ENCODE results near the gene C16orf92.
A peak's percentile ranks its signal among the peaks of the same experiment; 100 is the strongest.

C16orf92 gene

GRCh38 chr16:30065943-30066760 is 43.2 kb downstream of the C16orf92 start:
- H3K4me3 ChIP-seq (ENCODE audit: low read depth, low read length), result peak overlapping the region; percentile 97
- in situ Hi-C loops (cut with HindIII; ENCODE audit: low sequenced_read_pairs), result no loop called here
- no peak for DNase-seq (ENCODE audit: low read depth, low spot score)
- no peak for TF ChIP-seq CTCF (IDR thresholded peaks at IDR 0.05; ENCODE audit: low read depth, low read length)

- H3K4me3 ChIP-seq (ENCODE audit: low read depth, low read length), result peak overlapping the region; percentile 97
- DNase-seq (ENCODE audit: low read depth, low spot score), result no peak
- in situ Hi-C loops (cut with HindIII; ENCODE audit: low sequenced_read_pairs), result no loop called here
- no peak for TF ChIP-seq CTCF (IDR thresholded peaks at IDR 0.05; ENCODE audit: low read depth, low read length)
Measured at GRCh38 chr16:30066761-30067583, 44.0 kb downstream of the C16orf92 start.

GRCh38 chr16:30067584-30067916 is 44.6 kb downstream of the C16orf92 start:
- no peak for DNase-seq (ENCODE audit: low read depth, low spot score)
- TF ChIP-seq CTCF (IDR thresholded peaks at IDR 0.05; ENCODE audit: low read depth, low read length), result no peak
- peak overlapping the region; percentile 97 for H3K4me3 ChIP-seq (ENCODE audit: low read depth, low read length)
- in situ Hi-C loops (cut with HindIII; ENCODE audit: low sequenced_read_pairs), result no loop called here

- in situ Hi-C loops (cut with HindIII; ENCODE audit: low sequenced_read_pairs), result no loop called here
- DNase-seq (ENCODE audit: low read depth, low spot score), result no peak
- no peak overlapping the region for H3K4me3 ChIP-seq (ENCODE audit: low read depth, low read length)
- no peak for TF ChIP-seq CTCF (IDR thresholded peaks at IDR 0.05; ENCODE audit: low read depth, low read length)
Measured at GRCh38 chr16:30068333-30068732, 45.3 kb downstream of the C16orf92 start.

- H3K4me3 ChIP-seq (ENCODE audit: low read depth, low read length), result no peak overlapping the region
- peak; percentile 62 for TF ChIP-seq CTCF (IDR thresholded peaks at IDR 0.05; ENCODE audit: low read depth, low read length)
- in situ Hi-C loops (cut with HindIII; ENCODE audit: low sequenced_read_pairs), result no loop called here
- no peak for DNase-seq (ENCODE audit: low read depth, low spot score)
Measured at GRCh38 chr16:30068750-30069610, 46.0 kb downstream of the C16orf92 start.
